HFFc6 (cell line): ENCODE results near the gene CXCL8. TPM values are rescaled to one million over a fixed set of nuclear protein-coding genes. Genes with fewer than 3 reads are reported as not detected.

Experiments used
- DNase-seq: peaks from one replicate; pipeline ENCODE4 v3.0.0-alpha.2; 2018
- H3K27ac Mint-ChIP-seq: 2 replicates; pipeline ENCODE4 v1.8.0; 2020; ENCODE audit warnings: mild to moderate bottlenecking, mixed read lengths
- H3K27me3 Mint-ChIP-seq: 2 replicates; pipeline ENCODE4 v1.8.0; 2021; ENCODE audit warnings: mild to moderate bottlenecking, moderate library complexity, mixed read lengths; ENCODE audit not compliant: insufficient read depth
- H3K36me3 Mint-ChIP-seq: 2 replicates; pipeline ENCODE4 v1.8.0; 2021; ENCODE audit warnings: low read depth, mixed read lengths
- H3K4me1 Mint-ChIP-seq: 2 replicates; pipeline ENCODE4 v1.8.0; 2020; ENCODE audit warnings: low read depth, mixed read lengths
- H3K4me3 Mint-ChIP-seq: 2 replicates; pipeline ENCODE4 v1.8.0; 2020; ENCODE audit warnings: mild to moderate bottlenecking, moderate library complexity, mixed read lengths
- H3K9me3 Mint-ChIP-seq: 2 replicates; pipeline ENCODE4 v1.8.0; 2020; ENCODE audit warnings: mild to moderate bottlenecking, mixed read lengths
- CTCF ChIP-seq: fragments of 200-600 bp; sonication (generic); IDR thresholded peaks from 2 replicates; pipeline ENCODE4 v1.5.0; 2021; ENCODE audit warnings: antibody characterized with exemption, mild to moderate bottlenecking
- total RNA-seq, 6 experiments: library from RNA; stranded (reverse); fragmentation: NEBNext Ultra II Directional; extraction: Animal tissue kit (Norgen Biotek cat#: 25700); gene quantifications; 2 replicates in 1 of 6; 3 replicates in 5 of 6; pipeline ENCODE4 v1.2.3, GENCODE V29; 2021

Gene CXCL8
- total RNA-seq, 6 experiments from 2014 or later = 0.47 to 3.2 (median 2.1) TPM

- Mint-ChIP-seq H3K4me3 (no peak overlapping the region; the same call in 1 of the 2 replicates), H3K9me3 (no peaks in the 10 kb centered on the region)
- no peak for DNase-seq
These were observed 5.8 kb upstream of the CXCL8 start for GRCh38 chr4:73734530-73735001.

GRCh38 chr4:73735231-73735630, 5.1 kb upstream of the CXCL8 start:
- H3K4me3 Mint-ChIP-seq = no peak overlapping the region

More at GRCh38 chr4:73734530-73735001, 5.8 kb upstream of the CXCL8 start:
- no peaks in the 10 kb centered on the region; the same call in 1 of the 2 replicates for H3K27me3 Mint-ChIP-seq
- peaks cover 14% of the 10 kb centered on the region; the same call in 1 of the 2 replicates for H3K36me3 Mint-ChIP-seq
- H3K27ac Mint-ChIP-seq = peak overlapping the region; percentile 38; the same call in 1 of the 2 replicates
- H3K4me1 Mint-ChIP-seq = peaks cover 51% of the 10 kb centered on the region
- no peak for TF ChIP-seq CTCF

GRCh38 chr4:73741031-73741749, 821 bp downstream of the CXCL8 start:
- H3K27ac Mint-ChIP-seq = no peak overlapping the region
- H3K27me3 Mint-ChIP-seq = no peaks in the 10 kb centered on the region; the same call in 1 of the 2 replicates
- no peak for DNase-seq
- H3K4me3 Mint-ChIP-seq = no peak overlapping the region; the same call in 1 of the 2 replicates
- TF ChIP-seq CTCF = no peak
- H3K4me1 Mint-ChIP-seq = peaks cover 22% of the 10 kb centered on the region
- peaks cover 10% of the 10 kb centered on the region; the same call in 1 of the 2 replicates for H3K36me3 Mint-ChIP-seq
- H3K9me3 Mint-ChIP-seq = no peaks in the 10 kb centered on the region

More at GRCh38 chr4:73735231-73735630, 5.1 kb upstream of the CXCL8 start:
- no peaks in the 10 kb centered on the region; the same call in 1 of the 2 replicates for H3K27me3 Mint-ChIP-seq
- peak; percentile 39 for DNase-seq
- H3K4me1 Mint-ChIP-seq = peaks cover 51% of the 10 kb centered on the region
- TF ChIP-seq CTCF = no peak
- H3K36me3 Mint-ChIP-seq = peaks cover 14% of the 10 kb centered on the region; the same call in 1 of the 2 replicates
- H3K9me3 Mint-ChIP-seq = no peaks in the 10 kb centered on the region
- H3K27ac Mint-ChIP-seq = no peak overlapping the region

GRCh38 chr4:73741750-73742489, 1.6 kb downstream of the CXCL8 start:
- no peak for TF ChIP-seq CTCF
- peaks cover 10% of the 10 kb centered on the region; the same call in 1 of the 2 replicates for H3K36me3 Mint-ChIP-seq
- H3K4me1 Mint-ChIP-seq = peaks cover 22% of the 10 kb centered on the region
- H3K4me3 Mint-ChIP-seq = no peak overlapping the region
- no peaks in the 10 kb centered on the region; the same call in 1 of the 2 replicates for H3K27me3 Mint-ChIP-seq
- no peak overlapping the region for H3K27ac Mint-ChIP-seq
- DNase-seq = no peak
- H3K9me3 Mint-ChIP-seq = no peaks in the 10 kb centered on the region

- Mint-ChIP-seq H3K9me3 (no peaks in the 10 kb centered on the region), H3K4me1 (peaks cover 22% of the 10 kb centered on the region), H3K27me3 (no peaks in the 10 kb centered on the region; the same call in 1 of the 2 replicates), H3K36me3 (peaks cover 9% of the 10 kb centered on the region; the same call in 1 of the 2 replicates), H3K27ac (no peak overlapping the region), H3K4me3 (no peak overlapping the region)
- no peak for DNase-seq
- no peak for TF ChIP-seq CTCF
These were observed 2.3 kb downstream of the CXCL8 start for GRCh38 chr4:73742490-73743160.
